Measurements from ENCODE around the gene CPB1.
"Not testable (repeated sequence)": the region's sequence is repeated elsewhere in the genome, so short reads cannot be mapped to it uniquely, and the experiment has no call there.

CPB1 gene

DNA sequence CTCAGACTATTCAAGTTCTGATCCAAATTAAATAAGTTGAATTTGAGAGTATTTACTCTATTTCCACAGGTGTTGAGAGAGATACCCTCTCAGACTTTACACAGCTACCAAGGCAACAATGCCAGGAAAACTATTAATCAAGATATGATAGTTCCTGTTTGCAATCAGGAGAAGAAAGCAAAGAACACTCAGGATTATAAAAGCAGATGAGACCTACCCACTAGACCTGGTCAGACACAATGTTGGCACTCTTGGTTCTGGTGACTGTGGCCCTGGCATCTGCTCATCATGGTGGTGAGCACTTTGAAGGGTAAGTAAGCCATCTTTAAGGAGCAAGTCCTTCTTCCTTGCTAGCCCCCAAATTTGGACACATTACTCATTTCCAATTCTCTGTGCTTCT lies at the start of gene CPB1:
CPB1 (plus strand) TSS at position 227 of the 400 bp plus-strand sequence; CDS start at position 240, 13 bp downstream.
- no peak for DNase-seq

DNA sequence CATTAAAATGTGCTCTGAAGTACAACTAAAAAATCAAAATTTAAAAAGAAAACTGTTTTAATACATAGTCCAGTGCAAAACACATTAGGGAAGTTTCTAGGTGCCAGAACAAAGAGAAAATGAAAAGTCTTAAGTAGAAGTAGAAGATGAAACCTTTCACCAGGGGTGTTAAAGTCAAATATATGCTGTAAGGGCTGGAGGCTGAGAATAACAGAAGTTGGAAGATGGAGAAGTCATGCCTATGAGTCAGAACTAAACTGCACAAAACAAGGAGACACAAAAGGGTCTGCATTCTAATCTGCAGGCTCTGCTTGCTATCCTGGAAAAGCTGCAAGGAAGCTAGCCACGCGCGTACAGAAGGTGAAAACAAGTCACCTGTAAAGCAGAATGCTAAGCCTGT lies 48.7 kb upstream of the CPB1 start:
- no peak for DNase-seq

DNA sequence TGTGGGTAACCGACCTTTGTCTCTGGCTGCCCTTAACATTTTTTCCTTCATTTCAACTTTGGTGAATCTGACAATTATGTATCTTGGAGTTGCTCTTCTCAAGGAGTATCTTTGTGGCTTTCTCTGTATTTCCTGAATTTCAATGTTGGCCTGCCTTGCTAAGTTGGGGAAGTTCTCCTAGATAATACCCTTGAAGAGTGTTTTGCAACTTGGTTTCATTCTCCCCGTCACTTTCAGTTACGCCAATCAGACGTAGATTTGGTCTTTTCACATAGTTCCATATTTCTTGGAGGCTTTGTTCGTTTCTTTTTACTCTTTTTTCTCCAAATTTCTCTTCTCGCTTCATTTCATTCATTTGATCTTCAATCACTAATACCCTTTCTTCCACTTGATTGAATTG lies 42.6 kb upstream of the CPB1 start:
- DNase-seq = not testable (repeated sequence)

DNA sequence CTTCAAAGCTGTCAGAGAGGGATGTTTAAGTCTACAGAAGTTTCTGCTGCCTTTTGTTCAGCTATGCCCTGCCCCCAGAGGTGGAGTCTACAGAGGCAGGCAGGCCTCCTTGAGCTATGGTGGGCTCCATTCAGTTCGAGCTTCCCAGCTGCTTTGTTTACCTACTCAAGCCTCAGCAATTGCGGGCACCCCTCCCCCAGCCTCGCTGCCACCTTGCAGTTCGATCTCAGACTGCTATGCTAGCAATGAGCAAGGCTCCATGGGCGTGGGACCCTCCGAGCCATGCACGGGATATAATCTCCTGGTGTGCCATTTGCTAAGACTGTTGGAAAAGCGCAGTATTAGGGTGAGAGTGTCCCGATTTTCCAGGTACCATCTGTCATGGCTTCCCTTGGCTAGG lies 41.5 kb upstream of the CPB1 start:
- not testable (repeated sequence) for DNase-seq

DNA sequence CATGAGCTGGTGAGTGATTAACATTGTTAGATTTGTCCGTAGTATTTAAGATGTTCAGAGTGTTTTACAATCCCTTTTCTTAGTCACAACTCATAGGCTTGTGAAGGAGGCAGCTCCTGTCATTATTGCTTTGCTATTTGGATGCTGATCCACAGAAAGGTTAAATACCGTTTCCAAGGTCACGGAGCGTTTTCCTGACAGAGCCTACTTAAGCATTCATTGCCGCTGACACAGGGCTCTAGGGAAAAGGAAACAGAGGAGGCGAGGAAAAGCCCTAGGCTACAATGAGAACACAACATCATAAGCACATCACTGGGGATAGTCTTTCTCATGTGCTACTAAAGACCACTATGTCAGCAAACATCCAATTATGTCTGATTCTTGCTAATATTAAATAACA lies 38.5 kb upstream of the CPB1 start:
- DNase-seq = no peak

DNA sequence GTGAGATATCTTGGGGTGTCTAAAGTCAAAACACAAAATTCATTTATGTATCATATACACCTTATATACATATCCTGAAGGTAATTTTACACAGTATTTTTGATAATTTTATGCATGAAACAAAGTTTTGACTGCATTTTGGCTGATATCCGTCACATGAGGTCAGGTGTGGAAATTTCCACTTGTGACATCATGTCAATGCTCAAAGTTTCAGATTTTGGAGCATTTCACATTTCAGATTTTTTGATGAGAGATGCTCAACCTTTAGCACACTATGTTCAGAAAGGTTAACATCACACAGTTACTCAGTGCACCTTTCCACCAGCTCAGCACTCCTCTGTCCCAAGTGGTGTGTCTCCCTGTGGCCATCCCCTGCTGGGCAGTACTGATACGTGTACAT lies 37.7 kb upstream of the CPB1 start:
- no peak for DNase-seq

DNA sequence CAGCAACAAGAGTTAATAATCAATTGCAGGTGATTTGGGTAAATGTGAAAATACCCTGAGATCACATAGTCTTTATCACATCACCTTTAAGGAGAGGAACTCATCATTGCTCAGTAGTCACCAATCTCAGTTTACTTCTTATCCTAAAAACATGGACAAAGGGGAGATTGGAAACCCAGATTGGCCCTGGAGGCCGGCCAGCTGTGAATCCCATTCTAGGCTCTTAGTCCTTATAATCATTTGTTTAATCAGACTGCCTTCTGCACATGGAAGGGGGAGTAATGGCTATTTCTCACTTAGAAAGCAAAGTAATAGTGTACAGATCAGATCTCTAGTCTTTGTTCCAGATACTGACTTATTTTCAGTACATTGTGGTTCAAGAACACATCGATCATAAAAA lies 37.2 kb upstream of the CPB1 start:
- DNase-seq = no peak

DNA sequence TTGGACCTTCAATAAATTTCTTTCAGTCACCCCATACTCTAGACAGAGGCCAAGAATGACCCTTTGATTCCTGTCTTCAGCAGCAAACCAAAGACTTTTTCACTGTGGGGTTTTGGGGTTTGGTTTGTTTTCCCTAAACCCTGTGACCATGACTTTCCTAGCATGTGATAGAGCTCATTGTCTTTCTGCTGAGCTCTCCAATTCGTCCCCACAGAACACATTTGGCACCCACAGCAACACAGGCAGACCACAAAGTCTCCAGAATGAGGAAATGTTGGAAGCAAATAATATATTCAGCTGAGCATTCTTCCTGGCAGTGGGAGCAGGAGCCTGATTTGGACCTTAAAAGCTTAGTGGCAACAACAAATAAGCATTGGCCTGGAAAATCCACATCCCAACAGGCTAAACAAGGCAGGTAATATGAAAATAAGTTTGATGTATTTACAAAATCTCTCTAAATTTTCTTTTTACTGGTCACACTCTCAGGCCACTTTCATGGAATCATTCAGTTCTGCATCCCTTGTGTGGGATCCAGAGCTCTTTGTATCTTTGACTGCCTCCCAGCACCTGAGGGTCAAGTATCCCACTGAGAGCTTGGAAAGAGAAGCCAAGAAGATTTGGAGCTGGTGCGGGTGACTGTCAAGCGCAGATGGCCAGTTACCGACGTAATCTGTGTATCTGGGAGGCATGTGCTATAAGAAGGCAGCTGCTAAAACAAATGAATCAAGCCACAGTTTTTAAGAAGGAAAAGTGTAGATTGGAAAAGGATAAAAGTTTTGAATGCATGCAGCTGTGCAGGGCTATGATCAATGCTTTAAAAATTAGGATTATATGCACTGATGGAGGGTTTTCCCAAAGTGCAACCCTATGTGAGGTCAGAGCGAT lies 36.5 kb upstream of the CPB1 start:
- no peak for DNase-seq

DNA sequence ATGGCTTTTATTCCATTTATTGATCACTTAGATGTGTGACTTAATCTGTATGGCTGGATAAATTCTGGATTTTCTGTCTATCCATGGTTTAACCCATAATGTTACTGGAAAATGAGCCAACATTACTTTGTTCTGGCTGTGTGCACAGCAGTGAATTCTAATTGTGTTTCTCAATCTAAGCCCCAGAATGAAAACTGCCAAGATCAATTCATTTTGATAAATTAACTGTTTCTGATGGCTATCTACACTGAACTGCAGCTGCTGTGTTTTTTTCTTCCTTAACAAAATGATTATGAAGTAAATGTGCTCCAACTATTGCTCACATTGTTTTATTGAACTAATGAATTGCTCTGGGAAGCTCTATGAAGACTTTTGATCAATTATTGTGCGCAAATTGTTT lies 35.7 kb upstream of the CPB1 start:
- DNase-seq = no peak

DNA sequence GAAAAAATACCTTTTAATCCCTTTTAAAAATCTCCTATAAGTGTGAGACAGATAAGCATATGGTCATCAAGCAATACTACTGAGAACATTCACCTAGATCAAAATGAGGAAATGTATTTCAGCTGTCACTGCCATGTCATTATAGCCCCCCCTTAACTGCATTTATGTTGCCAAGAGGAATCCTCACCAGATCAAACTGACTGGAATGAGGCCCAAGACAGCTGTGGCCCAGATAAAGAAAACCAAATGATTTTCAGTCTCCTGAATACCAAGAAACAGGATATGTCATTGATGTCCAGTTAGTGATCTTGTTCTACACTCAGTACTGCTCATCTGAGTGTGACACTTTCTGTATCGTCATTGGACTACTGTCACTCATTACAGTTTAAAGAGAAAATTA lies 35.1 kb upstream of the CPB1 start:
- no peak for DNase-seq

DNA sequence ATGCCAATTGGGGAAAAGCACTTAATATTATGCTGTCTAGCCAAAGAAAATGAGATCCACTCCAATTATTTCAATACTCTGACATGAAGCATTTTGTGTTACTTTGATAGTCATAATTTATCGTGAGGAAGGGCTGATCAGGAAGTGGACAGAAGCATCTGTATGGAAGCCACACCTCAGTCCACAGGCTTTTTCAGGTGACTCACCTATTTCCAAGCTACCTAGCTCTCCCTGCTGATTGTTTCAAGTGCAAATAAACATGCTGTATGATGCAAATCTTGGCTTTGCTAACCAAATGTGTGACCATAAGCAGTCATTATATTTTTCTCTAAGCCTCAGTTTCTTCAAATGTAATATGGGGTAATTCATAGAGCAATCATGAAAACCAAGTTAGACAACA lies 30.8 kb upstream of the CPB1 start:
- DNase-seq = no peak

DNA sequence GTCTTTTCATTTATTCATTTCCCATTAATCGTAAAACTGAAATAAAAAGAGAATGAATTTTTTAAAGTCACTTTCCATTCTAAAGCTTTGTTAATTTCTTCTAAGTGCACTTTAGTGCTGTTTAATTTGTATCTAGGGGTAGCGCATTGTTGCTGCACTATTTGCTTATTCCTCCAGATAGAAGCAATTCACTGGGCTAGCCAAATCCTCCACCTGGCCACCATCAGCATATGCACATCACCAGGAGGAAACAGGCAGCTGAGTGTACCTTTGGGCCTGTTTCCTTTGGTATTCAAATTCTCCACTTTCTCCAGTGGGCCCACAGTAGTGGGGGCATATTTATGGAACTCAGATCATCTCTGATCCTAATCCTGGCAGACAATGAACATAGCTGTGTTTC lies 29.8 kb upstream of the CPB1 start:
- no peak for DNase-seq

DNA sequence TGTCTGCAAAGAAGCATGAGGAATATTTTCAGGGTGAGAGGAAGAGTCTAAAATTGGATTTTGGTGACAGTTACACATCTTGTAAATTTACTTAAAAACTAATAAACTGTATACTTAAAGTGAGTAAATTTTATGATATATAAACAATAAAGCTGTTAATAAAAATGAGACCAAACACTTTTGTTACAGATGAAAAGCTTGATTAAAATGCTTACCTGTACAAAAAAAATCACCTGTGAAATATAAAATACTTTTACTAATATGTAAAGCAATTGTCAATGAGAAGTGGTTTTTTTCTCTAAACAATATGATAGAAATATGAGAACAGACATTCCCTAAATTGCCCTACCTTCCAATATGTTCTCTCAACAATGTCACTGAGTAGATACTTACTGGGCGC lies 27.2 kb upstream of the CPB1 start:
- no peak for DNase-seq

DNA sequence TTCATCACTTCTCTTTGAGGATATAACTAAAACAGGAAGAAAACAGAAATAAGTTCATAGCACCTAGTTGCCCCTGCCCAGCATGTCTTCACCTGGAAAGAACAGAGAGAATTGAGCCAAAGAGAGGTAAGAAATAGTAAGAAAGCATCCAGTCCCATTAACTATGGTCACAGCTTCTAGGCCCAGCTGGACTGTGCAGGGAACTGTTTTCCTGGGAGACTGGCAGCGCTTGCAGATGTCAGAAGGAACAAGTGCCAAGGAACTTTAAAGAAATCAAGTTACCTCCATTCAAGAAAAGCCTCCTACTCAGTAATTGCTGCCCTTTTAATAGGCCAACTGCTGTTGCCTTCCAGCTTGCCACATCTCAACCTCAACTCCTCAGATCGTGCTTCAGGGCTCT lies 17.8 kb upstream of the CPB1 start:
- no peak for DNase-seq

DNA sequence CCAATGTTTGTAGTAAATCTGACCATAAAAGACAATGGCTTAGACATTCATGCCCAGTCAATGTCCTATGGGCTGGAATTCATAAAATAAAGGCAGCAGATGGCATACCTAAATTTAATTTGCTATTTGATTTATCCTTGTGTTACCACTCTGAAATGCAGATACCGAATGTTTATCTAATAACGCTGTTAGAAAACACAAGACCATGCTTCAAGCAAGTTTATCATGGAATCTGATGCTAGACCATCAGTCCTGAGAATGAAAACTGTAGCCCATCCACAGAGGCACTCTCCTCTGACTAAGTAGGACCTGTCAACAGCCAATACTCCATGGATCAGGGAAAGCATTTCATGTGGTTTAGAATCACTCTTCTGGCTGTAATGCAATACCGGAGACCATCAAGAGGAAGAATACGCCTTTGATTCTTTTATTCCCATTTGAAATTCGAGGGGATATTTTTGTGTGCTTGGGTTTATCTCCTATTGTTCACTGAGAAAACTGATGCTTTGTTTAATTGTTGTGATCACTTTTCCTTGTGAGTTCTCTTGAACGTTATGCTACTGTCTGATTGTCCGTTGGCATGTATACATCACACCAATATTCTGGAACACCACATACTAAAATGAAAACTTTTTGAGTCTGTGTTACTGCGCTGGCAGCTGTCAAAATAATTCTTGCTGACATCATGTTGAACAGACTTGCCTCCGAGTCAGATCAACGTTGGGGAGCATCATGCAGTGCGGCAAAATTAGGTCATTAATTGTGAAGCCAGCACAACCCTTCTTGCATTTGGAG lies 12.1 kb upstream of the CPB1 start:
- DNase-seq = no peak

DNA sequence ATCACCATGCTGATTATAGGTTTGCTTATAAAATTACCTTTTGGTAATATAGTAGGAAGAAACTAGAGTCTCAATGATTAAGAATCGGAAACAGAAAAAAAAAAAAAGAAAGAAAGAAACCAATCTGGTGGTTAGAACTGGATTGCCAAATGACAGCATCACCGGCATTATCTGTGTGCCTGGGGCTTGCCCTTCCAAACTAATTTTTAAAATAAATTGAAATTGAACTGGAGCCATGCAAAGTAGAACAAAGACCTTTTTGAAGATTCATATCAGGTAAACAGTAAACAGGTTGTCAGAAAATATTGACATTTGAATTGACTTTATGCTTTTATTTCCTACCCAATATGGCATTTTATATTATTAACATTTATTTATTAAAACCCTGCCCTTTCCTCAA lies 11.2 kb upstream of the CPB1 start:
- DNase-seq = no peak

DNA sequence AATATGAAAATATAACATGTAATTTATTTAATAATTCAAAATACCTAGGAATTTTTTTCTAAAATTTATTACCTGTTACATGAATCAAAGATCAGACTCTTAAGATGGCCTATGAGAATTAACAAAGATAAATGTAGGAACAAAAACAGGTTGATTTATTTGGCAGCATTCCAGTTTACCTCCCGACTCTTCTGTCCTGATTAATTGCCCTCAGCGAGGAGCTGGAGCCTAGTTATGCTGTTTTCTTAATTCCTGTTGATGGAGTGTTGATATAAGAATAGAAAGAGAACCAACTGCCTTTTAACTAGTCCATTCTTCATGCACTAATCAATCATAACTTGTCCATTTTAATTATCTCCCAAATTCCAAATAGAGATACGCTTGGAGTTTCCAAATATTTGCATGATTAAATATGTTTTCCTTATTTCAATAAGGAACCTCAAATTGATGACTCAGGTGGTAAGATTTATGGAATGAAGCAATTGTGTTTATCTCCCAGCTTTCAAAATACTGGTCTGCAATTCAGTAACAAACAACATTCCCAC lies 10.6 kb upstream of the CPB1 start:
- DNase-seq = no peak

DNA sequence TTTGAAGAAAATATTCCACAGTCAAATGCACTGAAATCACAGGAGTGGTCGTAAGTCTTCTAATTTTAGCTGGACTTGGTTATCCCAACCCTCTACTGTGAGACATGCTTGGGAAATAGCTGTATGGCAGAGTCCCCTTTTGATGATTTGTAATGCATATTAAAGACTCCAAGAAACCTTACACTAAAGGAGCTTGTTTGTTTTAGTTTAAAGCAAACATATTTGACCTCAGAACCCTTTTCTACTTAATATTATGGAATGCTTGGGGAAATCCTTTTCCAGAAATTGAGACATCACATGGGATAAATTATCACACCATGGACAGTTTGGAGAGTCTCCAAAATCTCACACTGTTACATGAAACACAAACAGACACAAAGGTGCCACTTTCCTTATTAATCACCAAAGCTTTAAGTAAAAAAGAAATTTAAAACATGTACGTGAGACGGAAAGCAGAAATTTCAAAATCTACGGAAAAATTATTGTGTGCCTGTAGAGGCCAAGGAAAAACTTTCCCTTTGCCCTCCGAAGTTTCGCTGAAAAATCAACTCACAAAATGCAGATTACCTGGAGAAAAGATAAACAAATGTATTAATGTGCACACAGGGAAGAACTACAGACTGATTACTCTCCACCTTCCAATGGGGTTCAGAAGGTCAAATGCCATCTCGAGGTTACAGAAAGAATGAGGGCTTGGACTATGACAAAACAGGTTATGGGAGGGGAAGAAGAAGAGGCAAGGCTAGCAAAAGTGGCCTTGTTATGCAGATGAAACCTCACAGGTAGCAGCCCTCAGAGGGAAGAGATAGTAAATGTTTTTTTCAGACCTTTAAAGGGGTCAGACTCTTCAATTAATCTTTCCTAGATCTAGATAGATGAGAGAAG lies 7.0 kb upstream of the CPB1 start:
- no peak for DNase-seq

DNA sequence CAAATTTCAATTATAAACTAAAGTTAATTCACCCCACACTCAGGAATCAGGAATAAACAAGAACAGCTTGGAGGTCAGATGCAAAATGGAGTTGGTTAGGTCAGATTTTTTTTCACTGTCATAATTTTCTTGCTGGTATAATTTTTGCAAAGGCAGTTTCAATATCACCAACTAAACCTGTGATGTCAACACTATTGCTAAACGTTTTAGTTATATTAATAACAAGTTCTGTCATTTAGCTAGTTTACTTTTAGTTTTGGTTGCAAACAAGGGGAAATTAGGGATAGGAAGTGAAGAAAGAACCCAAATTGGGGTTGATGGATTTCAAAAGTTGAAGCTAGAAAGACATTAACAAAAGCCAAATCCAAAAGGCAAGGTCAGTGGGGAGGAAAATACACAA lies 4.6 kb upstream of the CPB1 start:
- no peak for DNase-seq

DNA sequence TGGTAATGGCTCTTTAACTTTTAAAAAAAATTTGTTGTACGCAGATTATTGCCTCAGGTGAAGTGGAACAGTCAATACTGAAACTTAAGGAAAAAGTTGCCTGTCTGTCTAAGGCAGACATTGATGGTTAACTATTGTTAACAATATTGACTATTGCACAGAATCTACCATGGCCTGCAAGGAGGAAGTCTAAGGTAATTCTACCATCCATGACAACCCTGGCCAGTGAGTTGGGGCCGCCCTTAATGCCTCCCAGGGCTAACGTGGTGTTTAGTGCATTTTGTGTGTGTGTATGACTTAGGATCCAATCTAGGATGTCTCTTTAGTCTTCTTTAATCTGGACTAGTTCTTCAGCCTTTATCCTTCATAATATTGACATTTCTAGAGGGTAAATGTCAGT lies 2.1 kb upstream of the CPB1 start:
- no peak for DNase-seq

DNA sequence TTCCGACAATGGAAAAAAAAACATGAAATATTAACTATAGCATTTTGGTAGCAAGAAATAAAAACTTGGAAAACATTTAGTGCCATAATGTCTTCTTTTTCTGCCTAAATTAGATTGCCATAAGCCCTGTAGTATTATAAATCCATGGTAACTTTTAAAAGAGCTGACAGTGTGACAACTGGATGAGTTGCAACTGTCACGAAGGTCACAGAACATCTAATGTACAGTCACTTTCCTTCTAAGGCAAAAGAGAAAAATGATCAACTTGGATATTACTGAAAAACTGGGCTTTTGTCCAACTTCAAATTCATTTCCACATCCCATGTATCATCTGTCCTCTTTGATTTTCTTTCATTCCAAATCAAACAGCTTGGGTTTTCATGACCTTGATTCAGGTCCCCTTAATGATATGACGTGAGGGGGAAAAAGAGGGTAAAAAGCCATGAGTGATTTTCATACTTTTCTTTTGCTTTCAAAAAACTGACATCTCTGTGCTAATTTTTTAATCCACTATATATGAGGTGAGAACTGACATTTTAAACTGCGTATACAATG lies 602 bp downstream of the CPB1 start:
- DNase-seq = no peak

DNA sequence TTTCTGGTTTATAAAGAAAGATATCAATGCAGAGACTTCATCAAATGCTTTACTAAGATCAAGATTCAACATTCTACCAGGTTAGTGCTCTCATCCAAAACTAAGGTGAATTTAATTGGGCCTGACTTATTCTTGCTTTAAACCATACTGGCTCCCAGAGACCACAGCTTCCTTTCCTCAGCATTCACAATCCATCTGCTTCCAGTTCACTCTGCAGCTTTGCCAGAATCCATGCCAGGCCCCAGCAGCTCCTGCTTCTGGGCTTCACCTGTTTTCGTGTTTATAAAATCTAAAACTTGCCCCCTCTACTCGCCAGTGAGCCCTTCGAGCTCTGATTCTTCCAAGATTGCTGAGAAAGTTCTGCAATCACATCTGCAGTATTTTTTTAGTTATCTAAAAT lies 2.3 kb downstream of the CPB1 start:
- DNase-seq = no peak

DNA sequence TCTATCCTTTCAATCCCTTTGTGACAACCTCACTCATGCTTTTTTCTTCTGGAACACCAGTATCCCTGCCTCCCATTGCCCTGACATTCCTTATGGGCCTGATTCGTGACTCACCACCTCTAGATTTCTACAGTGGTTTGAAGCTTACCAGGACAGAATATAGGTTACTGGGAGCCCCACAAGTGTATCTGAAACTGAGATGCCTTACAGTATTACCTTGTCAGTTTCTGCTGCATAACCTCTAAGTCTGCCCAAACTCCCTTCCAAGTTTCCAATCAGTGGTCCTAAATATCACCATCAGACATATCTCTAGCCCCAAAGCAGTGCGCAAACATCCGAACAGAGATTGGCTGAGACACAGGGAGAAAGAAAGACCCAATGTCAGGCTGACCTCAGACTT lies 5.6 kb downstream of the CPB1 start:
- no peak for DNase-seq

All from NCI-H1092 (cell line).